SK-N-SH treated with all-trans-retinoic acid at 6 μM for 48 hours (cell line): ENCODE results near the gene ARAP1.

ENCODE experiments used
- ATAC-seq: fragments of 200-7000 bp; cut with Tn5 transposase; 3 replicates; pipeline ENCODE4 v1.9.1; 2020; ENCODE audit warnings: mild to moderate bottlenecking, moderate library complexity
- BACH2 ChIP-seq: fragments of 250-450 bp; sonication (Bioruptor Pico); IDR thresholded peaks from 2 replicates; pipeline ENCODE4 v1.9.0; 2021; ENCODE audit warnings: mild to moderate bottlenecking, borderline replicate concordance
- CREB5 ChIP-seq: fragments of 250-450 bp; sonication (Bioruptor Pico); IDR thresholded peaks from 2 replicates; pipeline ENCODE4 v1.5.1; 2020; ENCODE audit warnings: low read depth, mild to moderate bottlenecking, moderate library complexity
- CSRNP3 ChIP-seq: fragments of 250-450 bp; sonication (Bioruptor Pico); IDR thresholded peaks from 2 replicates; pipeline ENCODE4 v1.5.1; 2021; ENCODE audit warnings: mild to moderate bottlenecking, moderate library complexity
- ESRRG ChIP-seq: fragments of 250-450 bp; sonication (Bioruptor Pico); IDR thresholded peaks from 2 replicates; pipeline ENCODE4 v1.6.1; 2021; ENCODE audit warnings: mild to moderate bottlenecking
- GLIS3 ChIP-seq: fragments of 250-450 bp; sonication (Bioruptor Pico); IDR thresholded peaks from 2 replicates; pipeline ENCODE4 v1.5.0; 2020; ENCODE audit warnings: mild to moderate bottlenecking, moderate library complexity
- ISL1 ChIP-seq: fragments of 250-450 bp; sonication (Bioruptor Pico); IDR thresholded peaks from 2 replicates; pipeline ENCODE4 v2.1.2; 2022; ENCODE audit warnings: mild to moderate bottlenecking, moderate library complexity
- OSR1 ChIP-seq: fragments of 250-450 bp; sonication (Bioruptor Pico); IDR thresholded peaks from 2 replicates; pipeline ENCODE4 v1.8.0; 2022; ENCODE audit warnings: moderate library complexity, mild to moderate bottlenecking, inconsistent platforms
- PATZ1 ChIP-seq: fragments of 250-450 bp; sonication (Bioruptor Pico); IDR thresholded peaks from 2 replicates; pipeline ENCODE4 v1.8.0; 2020; ENCODE audit warnings: mild to moderate bottlenecking, moderate library complexity, borderline replicate concordance
- POU6F1 ChIP-seq: fragments of 250-450 bp; sonication (Bioruptor Pico); IDR thresholded peaks from 2 replicates; pipeline ENCODE4 v1.8.0; 2021; ENCODE audit warnings: low read depth, mild to moderate bottlenecking, moderate library complexity, borderline replicate concordance
- PPARA ChIP-seq: fragments of 250-450 bp; sonication (Bioruptor Pico); IDR thresholded peaks from 2 replicates; pipeline ENCODE4 v1.5.0; 2020; ENCODE audit warnings: mild to moderate bottlenecking, borderline replicate concordance
- RARB ChIP-seq: fragments of 250-450 bp; sonication (Bioruptor Pico); IDR thresholded peaks from 2 replicates; pipeline ENCODE4 v1.8.0; 2021; ENCODE audit warnings: mild to moderate bottlenecking, moderate library complexity
- TSHZ2 ChIP-seq: fragments of 250-450 bp; sonication (Bioruptor Pico); IDR thresholded peaks from 2 replicates; pipeline ENCODE4 v1.5.0; 2020; ENCODE audit warnings: mild to moderate bottlenecking, moderate library complexity
- ZC3H10 ChIP-seq: fragments of 250-450 bp; sonication (Bioruptor Pico); IDR thresholded peaks from 2 replicates; pipeline ENCODE4 v1.5.1; 2021; ENCODE audit warnings: mild to moderate bottlenecking, moderate library complexity
- ZFP30 ChIP-seq: fragments of 450-650 bp; formaldehyde crosslinking; IDR thresholded peaks from 2 replicates; pipeline ENCODE4 v1.5.0; 2022; ENCODE audit warnings: mild to moderate bottlenecking, moderate library complexity
- ZNF565 ChIP-seq: fragments of 450-650 bp; formaldehyde crosslinking; conservative IDR thresholded peaks from 2 replicates; pipeline ENCODE4 v1.5.0; 2020; ENCODE audit warnings: low read depth, mild to moderate bottlenecking, moderate library complexity
- ZNF70 ChIP-seq: fragments of 450-650 bp; formaldehyde crosslinking; IDR thresholded peaks from 2 replicates; pipeline ENCODE4 v1.5.0; 2020; ENCODE audit warnings: mild to moderate bottlenecking, moderate library complexity

Gene ARAP1

GRCh38 chr11:72776844-72777754, 24.9 kb upstream of the ARAP1 start:
- no peak for ATAC-seq
- TF ChIP-seq BACH2 (CRISPR knock-in tag), result no peak
- no peak for TF ChIP-seq ZFP30
- no peak for TF ChIP-seq PATZ1 (CRISPR knock-in tag)
- no peak for TF ChIP-seq OSR1 (CRISPR knock-in tag)
- TF ChIP-seq POU6F1 (CRISPR knock-in tag), result no peak
- no peak for TF ChIP-seq TSHZ2 (CRISPR knock-in tag)
- no peak for TF ChIP-seq PPARA
- TF ChIP-seq RARB (CRISPR knock-in tag), result no peak

- TF ChIP-seq OSR1 (CRISPR knock-in tag), result no peak
- no peak for TF ChIP-seq PPARA
- TF ChIP-seq GLIS3, result no peak
- no peak for TF ChIP-seq TSHZ2 (CRISPR knock-in tag)
- TF ChIP-seq CSRNP3, result no peak
Observed at GRCh38 chr11:72776117-72776843, 24.1 kb upstream of the ARAP1 start.

GRCh38 chr11:72775288-72776110, 23.3 kb upstream of the ARAP1 start:
- no peak for TF ChIP-seq PPARA
- TF ChIP-seq ZFP30, result no peak
- no peak for TF ChIP-seq ZC3H10
- no peak for TF ChIP-seq ZNF70 (CRISPR knock-in tag)
- TF ChIP-seq CREB5 (CRISPR knock-in tag), result no peak
- TF ChIP-seq ESRRG (CRISPR knock-in tag), result no peak
- TF ChIP-seq TSHZ2 (CRISPR knock-in tag), result no peak
- no peak for TF ChIP-seq ZNF565 (CRISPR knock-in tag)
- no peak for TF ChIP-seq ISL1
- ATAC-seq, result no peak

More at GRCh38 chr11:72776117-72776843, 24.1 kb upstream of the ARAP1 start:
- no peak for ATAC-seq
